Right forelimb (tissue), 1 donor: ENCODE measurements around the gene FAM222A.
A peak's percentile ranks its signal among the peaks of the same experiment; 100 is the strongest.

Experiments
- DNase-seq: peaks from one replicate; pipeline ENCODE4 v3.0.0-alpha.2; 2018

Gene FAM222A

DNA sequence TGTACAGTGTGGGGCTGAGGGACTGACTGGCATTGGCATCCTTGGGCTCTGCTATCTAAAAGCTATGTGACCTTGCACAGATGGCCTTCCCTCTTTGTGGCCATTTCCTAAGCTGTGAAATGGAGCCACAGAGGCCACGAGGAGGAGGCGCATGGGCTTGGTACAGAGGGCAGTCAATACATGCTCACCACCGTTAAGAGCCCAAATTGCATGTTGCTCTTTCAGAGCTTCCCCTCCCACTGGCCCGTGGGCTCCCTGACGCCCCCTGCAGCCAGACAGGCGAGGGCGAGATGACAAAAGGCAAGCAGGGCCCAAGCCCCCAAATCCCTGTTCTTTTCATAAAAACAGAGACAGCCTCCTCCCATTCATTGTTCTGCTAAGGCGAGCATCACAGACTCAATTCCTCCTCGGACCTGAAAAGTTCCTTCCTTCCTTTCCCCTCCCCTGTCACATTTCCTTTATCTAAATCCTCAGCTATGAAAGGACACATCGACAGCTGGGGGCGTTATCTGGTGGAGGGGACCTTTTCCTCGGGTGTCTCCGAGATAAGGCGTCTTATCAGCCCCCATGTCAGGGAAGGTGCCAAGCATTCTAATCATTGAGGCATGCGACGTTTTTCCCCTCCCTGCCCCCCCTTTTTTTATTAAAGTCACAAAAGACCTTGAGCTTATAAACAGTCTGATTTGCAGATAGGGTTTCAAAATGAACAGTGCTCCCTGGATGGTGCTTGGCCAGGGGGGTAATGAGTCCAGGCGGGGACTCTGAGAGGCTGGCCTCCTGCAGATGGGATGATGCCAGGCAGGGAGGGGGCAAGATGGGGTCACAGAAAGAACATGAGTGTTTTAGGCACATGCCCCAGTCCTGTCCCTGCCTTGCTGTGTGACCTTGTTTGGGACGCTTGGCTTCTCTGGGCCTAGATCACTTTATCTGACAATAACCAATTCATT is 26.4 kb downstream of the FAM222A start:
- peak; percentile 35 for DNase-seq

DNA sequence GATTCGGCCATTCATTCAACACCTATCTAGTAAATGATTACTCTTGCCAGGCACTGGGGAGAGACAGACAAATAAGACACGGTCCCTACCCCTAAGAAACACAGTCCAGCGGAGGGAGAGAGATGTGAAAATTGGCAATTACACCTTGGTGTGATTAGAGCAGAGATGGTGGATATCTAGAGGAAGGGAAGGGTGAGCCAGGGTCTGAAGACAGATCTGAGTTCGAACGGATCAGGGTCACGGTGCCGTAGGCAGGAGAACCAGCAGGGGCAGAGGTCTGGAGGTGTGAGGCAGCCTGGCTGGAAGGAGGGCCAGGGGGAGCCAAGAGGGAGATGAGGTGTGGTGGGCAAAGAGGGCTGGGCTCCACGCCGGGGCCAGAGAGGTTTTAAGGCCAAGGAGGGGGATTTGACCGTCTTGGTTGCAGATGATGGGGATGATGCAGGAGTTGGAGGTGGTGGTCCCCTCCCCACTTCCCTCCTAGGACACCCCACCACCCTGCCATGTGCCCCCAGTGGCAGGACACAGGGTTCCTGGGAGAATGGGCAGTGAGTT is 27.1 kb downstream of the FAM222A start:
- peak; percentile 23 for DNase-seq

DNA sequence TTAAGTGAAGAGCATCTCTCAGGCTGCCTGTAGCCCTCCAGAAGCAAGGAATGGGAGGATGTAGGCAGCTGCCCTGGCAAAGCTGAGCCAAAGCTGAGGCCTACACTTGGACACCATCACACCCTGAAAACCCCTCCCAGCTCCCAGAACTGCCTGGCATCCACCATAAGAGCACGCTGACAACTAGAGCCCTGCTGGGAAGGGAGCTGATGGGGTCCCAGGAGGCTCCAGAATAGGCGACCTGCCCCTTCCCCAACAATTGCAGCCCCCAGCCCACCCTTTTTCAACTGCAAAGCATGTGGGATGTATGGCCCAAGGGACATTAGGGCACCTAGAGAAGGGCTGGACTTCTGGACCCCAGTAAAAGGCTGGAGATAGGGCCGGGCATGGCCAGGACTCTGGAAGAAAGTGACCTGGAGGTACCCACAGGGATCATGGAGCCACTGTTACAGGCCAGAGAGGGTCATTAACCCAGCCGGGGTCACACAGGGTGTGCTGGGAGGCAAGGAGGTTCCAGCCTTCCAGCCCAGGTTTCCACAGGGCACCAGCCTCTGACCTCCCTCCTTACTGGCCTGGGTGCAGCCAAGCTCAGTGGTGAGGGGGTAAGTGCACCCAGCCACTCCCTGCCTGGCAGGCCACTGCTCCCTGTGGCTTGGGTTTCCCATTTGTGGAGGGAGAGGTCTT is 27.8 kb downstream of the FAM222A start:
- peak; percentile 20 for DNase-seq

DNA sequence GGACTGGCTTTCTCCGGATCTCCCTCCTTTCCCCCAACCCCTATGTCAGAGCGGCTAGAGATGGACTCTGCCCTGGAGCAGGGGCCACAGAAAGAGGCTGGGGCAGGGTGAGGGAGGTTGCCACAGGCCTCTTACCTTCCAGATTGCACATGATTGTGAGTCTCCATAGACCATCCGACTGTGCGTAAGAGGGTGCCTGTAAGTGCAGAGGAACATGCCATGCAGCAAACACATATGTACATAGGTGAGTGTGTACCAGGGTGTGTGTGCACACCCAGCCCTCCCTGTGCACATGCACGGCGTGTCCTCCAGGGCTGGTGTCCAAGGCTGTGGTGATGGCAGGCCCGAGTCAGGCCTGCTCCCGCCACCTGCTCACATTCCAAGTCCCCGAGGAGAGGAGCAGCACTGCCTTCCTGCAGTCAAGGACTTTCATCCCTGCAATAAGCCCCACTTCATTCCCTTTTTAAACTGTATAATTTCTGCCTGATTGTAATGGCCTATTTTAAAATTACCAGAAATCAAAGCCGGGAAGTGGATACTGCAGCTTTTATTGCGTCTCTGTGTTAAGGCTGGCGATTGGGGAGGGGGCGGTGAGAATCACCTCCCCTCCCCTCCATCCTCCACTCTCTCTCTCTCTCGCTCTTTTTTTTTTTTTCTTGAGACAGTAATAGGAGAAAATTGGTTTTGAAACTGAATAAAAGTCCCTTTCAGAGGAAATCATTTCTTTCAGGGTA is 28.5 kb downstream of the FAM222A start:
- peak; percentile 37 for DNase-seq

DNA sequence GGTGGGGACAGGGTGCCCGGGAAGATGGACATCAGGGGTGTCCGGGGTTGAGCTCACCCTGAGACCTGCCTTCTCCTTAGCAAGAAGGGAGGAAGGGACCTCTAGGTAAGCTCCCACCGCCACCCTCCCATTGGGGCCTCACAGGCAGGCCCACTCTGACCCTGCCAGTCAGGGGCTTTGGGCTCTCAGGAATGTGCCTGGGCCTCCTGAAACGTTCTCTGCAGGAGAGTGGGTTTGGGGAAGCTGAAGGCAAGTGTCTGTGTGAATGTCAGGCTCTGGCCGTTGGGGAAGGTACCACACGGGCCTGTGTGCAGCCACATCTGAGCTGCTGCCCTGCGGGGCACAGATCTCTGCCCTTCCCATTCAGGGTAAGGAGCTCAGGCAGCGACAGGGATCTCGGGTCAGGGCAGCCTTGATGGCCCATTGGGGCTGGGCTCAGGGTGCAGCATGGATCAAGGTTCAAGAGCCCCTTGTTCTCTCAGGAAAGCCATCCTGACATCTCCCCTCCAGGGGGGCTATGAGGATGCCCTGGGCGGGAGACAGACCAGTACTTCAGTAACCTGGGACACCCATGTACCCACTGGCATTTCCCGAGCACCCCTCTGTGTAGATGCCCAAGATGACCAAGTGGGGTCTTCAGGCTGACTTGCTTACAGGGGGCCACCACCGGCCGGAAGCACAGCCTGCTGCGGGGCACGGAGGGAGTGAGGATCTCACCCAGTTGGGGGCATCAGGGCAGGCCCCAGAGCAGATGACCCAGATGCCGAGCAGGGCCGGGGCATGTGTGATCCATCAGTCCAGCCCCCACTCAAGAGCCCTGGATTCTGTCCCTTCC is 29.7 kb downstream of the FAM222A start:
- DNase-seq, result peak; percentile 30

DNA sequence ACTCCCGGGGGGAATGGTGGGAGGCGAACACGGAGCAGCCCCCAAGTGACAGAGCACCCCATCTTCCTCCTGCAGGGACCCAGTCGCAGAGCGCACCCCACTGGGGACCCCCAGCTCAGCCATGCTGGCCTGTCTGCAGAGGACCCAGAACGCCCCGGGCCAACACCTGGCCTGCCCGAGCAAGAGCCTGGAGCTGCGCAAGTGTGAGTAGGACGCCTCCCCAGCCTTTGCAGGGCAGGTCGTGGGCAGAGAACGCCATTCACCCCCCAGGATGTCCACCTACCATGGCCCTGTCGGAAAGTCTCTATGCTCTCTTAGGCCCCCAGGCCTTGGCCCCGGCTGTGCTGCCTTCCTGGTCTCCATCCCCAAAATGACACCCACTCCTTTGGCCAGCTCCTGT is 30.4 kb downstream of the FAM222A start:
- DNase-seq, result peak; percentile 6

DNA sequence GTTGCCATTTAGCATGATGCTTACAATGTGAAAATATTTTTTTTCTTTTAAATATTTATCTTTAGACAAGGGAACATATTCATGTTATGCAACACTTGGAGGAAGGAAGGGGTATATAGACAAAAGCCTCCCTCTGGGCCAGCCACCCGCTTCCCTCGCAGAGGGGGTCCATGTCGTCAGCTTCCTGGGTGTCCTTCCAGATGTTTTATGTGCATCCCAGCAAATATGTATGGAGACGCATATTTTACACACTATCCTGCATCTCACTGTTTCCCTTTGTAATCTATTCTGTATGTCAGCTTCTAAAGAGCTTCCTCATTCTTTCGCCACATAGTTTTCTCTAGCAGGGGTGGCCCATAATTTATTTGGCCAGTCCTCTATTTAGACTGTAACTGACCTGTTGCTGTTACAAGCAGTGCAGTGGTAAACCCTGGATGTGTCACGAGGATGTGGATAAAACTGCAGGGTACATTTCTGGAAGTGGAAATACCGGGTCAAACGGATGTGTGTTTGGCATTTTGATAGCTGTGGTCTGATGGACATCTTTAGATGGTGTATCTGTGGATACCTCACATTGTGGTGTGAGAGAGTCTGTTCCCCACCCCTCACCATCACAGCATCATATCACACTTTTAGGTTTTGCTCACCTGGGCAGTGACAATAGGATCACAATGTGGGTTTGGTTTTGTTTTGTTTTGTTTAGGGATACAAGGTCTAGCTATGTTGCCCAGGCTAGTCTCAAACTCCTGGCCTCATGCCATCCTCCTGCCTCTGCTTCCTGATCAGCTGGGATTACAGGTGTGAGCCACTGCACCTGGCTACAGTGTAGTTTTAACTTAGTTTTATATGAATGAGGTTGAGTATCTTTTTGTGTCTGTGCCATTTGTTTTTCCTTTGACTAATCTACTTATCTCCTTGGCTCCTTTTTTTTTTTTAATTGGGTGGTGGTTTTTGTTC is 31.6 kb downstream of the FAM222A start:
- peak; percentile 11 for DNase-seq

DNA sequence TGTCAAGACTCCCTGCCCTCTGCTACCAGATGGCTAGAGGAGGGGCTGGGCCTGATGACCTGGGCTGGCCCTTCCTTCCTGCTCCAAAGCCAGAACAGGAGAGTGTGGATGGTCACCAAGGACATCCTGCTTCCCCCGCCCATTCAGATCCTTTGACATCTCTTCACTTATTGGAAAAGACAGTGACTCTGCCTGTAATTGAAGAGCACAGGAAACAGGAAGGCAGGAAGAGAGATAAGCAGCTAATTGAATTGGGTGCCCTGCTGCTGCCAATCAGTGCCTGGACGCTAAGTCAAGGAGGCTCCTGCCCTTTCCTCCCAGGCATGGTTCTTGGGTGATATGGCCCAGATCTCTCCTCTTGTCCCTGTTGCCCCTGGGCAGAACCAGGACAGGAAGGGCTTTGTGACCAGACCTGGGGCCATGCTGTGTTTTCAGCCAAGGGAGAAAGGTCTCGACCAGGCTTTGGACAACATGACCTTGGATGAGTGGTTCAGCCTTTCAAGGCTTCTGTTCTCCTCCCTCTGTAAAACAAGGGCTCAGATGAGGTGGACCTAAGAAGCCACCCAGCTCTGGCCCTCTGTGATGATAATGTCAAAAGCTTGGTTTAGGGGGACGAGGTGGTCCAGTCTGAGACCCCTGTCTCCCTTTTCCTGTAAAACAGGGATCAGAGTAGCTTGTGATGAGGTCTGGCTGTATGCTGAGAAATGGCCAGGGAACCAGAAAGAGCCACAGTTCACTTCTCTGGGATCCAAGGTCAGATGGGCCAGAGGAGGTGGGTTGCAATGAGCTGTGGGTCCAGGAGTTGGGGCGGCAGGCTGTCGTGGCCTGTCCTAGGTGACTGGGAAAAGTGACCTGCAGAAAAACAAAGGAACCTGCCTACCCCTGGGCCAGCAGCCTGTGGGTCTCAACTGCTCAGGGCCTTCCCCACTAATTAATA is 38.8 kb downstream of the FAM222A start:
- DNase-seq, result peak; percentile 16

DNA sequence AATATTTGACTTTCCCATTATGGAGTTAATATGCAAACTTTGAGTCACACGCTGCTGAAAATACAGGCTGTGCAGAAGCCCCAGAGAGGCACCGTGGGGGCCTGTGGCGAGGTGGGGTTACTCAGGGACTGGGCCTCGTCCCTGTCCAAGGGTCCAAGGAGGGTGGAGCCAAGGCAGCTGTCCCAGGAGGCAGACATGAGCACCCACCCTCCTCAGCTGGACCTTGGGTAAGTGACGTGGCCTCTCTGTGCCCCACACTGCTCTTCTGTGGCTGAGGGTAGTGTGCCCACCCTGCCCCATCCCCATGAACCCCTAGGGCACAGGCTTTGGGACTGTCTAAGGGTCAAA is 39.4 kb downstream of the FAM222A start:
- DNase-seq, result peak; percentile 30

DNA sequence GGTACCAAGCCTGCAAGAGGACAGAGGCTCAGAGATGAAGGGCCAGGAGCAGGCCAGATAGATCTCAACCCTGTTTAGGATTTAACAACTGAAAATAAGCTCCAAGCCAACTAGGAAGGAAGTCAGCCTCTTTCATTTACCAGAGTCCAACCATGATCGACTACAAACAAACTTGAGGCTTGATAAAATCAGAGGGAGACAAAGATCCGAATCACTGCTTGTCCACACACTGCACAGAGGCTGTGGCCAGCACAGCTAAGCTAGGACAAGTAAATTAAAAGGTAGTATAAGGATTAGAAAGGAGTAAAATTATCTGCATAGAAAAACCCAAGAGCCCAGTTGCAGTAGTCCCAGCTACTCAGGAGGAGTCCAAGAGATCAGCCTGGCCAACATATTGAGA is 40.3 kb downstream of the FAM222A start:
- DNase-seq, result peak; percentile 6

DNA sequence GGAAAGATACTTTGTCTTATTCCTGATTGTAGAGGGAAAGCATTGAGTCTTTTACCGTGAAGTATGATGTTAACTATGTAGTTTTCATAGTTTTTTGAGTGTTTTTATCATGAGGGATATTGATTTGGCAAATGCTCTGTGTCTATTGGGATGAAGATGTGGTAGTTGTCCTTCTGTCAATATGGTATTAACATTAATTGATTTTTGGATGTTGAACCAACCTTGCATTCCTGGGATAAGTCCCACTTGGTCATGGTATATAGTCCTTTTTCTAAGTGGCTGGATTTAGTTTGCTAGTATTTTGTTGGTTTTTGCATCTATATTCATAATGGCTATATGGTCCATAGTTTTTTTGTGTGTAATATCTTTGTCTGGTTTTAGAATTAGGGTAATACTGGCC is 42.8 kb downstream of the FAM222A start:
- no peak for DNase-seq

DNA sequence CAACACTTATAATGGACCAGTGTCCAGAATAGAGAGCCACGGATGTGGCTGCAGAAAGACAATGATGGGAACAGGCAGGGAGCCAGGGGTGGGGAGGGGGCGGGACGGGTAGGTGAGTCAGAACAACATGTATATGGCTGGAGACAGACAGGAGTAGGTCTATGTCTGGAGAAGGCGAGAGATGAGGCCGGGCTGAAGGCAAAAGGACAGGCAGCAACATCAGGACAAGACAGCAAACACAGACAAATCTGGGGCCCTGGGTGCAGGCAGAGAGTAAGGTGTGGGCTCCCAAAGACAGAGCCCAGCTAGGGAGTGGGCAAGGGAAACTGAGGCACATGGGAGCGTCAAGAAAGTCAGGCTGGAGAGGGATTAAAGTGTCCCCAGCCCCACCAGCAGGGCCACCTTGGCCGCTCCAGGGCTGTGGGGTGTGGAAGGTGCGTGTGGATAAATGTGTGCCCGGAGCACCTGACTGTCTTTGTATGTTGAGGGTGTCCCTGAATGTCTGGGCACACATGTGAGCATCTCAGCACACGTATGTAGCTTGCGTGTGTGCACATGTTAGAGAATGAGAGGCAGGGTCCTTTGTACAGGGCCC is 44.1 kb downstream of the FAM222A start:
- peak; percentile 25 for DNase-seq

DNA sequence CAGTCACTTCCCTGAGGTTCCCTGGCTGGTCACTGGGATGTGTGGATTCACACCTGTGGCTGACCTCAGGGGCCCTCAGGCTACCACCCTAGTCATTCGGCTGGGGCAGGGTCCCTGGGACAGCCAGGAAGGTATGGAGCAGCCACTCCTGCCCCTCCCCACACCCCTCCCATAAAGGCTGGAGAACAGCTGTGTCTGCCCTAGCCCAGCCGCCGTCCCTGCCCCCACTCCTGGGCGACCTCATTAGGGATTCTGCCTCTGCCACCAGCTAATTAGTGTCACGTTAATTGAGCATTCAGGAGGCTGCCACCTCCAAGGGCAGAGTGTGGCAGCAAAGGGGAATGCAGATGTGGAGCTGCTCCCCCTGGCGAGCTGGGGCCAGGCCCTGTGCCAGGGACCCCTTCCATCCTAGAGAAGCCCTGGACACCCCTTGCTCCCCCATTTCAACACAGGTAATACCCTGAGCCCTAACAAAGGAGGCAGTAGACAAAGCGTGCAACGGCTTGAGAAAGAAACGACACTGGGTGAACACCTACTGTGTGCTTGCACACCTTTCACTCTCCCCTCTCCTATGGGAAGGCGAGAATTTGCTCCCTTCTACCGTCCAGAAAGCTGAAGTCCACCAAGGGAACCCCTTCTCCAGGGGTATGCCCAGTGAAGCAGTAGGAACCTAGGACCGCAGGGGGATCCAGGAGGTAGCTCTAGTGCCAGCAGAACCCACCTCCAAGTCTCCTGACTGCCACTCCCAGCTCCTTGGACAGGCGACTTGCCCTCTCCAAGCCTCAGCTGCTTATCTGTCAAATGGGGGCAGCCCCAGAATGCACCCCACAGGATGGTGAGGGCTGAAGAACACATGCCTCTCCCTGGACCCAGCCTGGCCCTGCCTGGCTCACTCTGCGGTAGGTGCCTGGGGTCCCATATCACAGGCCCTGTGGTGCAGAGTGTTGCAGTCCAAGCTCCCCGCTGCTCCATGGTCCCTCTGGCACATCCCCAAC is 45.1 kb downstream of the FAM222A start:
- DNase-seq, result peak; percentile 7

DNA sequence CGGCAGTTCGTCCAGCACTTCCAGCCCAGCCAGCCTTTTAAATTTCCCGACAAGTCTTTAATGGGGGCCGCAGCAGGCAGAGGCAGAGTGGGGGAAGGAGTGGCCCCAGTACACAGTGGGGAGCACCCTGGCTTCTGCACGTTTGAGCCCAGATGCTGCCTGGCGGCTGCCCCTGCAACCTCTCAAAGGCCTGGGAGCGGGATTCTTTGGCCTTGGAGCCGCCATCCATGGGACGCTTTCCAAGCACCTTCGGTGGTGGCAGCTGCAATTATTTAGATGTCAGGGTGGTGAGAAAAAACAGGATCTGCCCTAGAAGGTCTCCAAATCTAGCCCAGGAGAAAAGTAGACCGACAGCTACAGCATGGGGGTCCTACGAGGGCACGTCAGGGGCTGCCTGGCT is 46.0 kb downstream of the FAM222A start:
- peak; percentile 33 for DNase-seq

DNA sequence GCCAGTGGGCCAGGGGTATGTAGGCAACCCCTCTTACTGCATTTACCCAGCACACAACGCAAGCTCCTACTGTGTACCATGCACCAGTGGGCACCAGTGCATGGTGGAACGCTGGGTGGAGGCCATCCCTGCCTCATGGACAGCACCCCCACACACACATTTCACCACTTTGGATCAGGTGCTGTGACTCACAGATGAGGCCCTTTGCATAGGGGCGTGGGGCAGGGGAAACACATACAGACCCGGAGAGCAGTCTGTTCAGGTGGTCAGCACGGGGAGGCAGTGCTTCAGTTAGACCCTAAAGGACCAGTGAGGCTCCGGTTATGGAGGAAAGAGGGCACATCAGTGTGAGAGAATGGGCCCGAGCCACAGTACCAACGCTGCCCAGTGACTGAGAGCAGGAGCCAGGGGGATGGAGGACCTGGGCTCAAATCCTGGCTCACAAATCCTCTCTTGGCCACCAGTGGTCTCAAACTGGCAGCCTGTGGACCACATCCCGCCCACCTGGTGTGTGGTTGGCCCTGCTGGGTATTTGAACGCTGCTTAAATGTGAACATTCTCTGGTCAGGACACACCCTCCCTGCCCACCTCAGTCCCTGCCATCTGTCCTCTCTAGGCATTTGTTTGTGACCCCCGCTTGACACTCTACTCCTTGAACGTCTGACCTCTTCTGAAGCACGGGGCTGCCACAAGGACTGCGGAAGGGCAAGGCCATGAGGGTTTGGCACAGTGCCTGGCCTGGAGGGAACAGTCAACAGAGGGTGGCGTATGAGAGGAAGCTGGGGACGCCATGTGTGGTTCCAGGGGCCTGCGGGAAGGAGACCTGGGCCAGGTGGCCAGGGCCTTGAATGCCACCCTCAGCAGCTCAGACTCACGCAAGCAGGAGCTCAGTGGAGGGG is 46.7 kb downstream of the FAM222A start:
- peak; percentile 47 for DNase-seq

DNA sequence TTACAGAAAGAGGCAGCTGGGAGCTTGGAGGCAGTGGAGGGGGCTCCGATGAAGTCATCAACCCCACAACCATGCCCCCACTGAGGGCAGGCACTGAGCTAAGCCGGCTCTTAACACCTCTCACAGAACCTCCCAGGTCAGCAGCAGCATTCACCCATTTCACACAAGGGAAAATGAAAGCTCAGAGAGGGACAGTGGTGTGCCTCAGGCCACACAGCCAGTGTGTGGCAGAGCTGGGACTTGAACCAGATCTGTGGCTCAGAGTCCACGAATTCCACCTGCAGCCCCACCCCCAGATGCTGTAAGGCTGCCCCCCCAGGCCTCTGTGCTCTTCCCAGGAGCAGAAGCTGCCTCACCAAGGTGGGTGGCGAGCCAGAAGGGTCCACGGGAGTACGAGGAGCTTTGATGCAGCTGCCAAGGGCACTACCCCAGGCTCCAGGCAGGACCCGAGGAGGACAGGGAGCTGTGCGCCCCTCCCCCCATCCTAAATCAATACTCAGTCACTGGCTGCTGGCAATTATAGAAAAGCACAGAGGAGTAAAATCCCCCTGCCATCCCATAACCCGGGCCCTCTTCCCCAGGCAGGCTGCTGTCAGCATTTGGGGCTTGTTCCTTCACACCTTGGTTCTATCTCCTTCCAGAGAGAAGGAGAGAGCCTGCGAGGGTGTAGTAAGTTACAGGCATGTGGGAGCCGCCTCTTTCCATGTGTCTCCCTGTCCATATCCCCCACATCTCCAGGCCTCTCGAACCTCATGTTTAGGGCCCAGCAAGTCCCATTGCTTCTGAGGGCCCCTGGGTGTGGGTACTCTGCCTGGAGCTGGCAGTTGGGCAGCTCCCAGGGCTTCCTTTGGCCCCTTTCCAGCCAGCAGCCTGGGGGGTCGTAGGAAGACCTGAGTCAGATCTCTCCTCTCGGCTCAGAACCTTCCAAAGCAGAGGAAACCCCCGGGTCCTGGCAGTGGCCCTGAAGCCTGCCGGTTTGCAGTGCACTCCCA is 47.6 kb downstream of the FAM222A start:
- DNase-seq, result peak; percentile 26
